PC-9 (cell line): ENCODE data around the gene STX3.

Source experiments
- CTCF ChIP-seq: fragments of 200-600 bp; sonication (generic); conservative IDR thresholded peaks from 2 replicates; pipeline ENCODE4 v1.6.1; 2017; ENCODE audit warnings: mixed run types, antibody characterized with exemption, mild to moderate bottlenecking, moderate library complexity
- EZH2 ChIP-seq: fragments of 200-600 bp; sonication (generic); IDR thresholded peaks from 2 replicates; pipeline ENCODE4 v1.8.0; 2017; ENCODE audit warnings: antibody characterized with exemption, low read depth

DNA sequence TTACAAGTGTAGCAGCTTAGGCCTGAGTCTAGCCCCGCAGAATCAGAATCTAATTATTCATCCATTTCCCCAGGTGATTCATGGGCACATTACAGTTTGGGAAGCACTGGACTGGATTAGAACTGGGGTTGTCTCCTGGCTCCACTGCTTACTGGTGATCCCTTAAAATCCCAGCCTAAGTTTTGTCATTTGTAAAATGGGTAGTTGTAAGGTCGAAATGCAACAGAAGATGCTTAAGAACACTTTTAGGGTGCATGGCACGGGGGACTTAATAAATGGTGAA, 1.3 kb downstream of the STX3 start:
- TF ChIP-seq CTCF (no peak), EZH2 (no peak)
